GF-D8 (cell line): Measurements from ENCODE around the gene POLQ.
"Not testable (repeated sequence)": the region's sequence is repeated elsewhere in the genome, so short reads cannot be mapped to it uniquely, and the experiment has no call there.

Source experiments
- DNase-seq: peaks from one replicate; lab custom pipeline; 2025; lab: John Stamatoyannopoulos, UW

Gene POLQ

DNA sequence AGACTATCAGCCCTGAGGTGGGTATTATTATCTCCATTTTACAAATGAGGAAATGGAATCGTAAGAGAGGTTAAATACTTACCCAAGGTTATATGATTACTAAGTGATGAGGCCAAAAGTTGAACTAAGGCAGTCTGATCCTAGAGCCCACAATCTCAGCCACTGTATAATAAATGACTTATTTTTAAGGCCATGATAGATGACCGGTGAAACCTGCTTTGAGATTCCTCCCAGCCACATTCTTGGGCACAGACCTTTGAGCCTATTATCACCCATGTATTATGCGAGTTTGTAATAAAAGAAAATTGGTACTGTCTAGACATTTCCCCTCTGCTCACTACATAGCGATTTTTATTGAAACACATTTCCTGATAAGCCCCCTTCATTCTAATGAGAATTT, 37.4 kb downstream of the POLQ start:
- no peak for DNase-seq

DNA sequence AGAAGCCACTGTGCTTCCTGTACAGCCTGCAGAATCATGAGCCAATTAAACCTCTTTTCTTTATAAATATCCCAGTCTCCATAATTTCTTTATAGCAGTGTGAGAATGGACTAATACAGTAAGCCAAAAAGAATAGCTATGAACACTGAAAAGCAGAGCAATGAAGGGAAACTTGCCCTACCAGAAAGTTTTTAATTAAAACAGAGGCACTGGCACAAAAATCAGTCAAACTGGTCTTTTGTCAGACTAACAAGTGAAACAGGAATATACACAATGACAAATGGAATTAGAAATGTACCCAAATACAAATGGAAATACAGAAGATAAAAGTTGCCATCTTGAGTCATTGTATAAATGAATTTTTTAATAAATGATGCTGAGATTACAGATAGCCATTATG, 40.5 kb downstream of the POLQ start:
- no peak for DNase-seq

DNA sequence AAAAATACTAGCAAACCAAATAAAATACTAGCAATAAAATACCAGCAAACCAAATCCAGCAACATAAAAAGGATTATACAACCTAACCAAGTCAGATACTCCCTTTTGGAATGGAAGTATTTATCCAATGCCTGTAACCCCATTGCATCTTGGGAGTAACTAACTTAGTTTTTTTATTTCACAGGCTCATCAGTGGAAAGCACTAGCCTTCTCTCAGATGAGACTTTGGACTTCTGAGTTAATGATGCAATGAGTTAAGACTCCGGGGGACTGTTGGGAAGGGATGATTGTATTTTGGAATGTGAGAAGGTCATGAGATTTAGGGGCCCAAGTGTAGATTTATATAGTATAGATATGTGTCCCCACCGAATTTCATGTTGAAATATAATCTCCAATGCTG, 41.2 kb downstream of the POLQ start:
- no peak for DNase-seq

DNA sequence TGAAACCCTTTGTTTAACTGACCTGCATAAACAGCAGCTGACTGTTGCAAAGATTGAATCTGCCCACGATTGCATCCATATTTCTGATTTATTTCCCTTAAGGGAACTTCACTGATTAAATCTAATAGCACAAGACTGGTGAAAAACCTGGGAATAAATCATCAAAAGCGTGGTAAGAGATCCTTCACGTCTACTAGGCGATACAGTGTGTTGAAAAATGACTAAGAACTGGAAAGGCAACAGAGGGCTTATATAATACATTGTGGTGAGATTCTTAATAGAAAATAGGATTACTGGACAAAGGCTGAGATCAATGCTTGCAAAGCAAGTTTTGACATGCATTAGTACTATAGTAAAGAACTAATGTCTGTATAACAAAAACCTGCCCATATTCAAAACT, 49.0 kb downstream of the POLQ start:
- no peak for DNase-seq

DNA sequence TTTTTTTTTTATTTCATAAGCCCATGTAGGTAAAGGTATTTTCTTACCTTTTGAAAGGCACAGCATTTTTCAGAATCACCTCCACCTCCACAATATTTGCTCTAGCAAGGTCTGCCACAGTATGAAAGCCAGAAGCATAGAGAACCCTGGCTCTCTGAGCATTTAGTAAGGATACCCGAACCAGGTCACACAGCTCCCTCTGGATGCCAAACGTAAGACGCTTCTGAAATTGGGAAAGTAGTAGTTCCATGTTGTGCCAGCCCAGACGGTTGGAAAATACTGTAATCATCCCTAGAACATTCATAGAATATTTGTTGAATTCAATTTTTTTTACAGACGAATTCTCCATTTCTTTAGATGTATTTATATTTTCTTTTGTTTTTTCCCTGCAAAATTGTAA, 52.4 kb downstream of the POLQ start:
- DNase-seq = no peak

DNA sequence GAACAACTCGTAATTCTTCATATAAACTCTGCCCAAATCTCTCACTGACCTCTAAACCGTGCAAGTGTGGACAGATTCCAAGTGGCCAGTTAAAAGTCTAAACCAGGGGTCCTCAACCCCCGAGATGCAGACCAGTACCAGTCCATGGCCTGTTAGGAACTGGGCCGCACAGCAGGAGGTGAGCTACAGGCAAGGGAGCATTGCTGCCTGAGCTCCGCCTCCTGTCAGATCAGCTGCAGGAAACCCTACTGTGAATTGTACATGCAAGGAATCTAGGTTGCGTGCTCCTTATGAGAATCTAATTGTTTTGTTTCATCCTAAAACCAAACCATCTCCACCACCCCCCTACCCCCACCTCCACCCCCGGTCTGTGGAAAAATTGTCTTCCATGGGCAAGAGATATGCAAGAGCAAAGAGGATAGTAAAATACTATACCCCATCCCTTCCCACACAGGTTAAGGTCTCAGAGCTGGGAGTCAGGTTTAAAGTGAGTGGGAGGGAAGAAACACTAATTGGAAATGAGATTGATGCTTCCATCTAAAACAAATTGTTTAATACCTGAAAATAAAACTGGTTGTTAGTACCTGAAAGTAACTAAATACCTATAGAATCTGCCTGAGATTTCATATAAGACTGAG, 54.0 kb downstream of the POLQ start:
- no peak for DNase-seq

DNA sequence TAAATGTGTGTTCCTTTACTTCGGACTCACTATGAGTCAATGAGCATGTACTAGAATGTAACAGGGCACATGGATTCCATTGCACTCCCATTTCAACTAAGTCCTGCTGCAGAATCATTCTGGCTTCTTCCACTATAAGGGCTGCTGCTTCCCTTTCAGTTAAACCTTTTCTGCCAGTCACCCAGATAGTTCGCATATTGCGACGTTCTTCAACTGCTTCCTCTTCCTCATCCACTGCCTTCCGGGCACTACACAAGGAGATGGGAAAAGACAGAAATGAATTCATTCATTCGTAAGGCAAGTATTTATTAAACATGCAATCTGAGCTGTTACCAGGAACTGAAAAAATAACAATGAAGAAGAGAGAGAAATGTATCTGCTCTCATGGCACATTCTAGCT, 55.6 kb downstream of the POLQ start:
- DNase-seq = peak; percentile 19

DNA sequence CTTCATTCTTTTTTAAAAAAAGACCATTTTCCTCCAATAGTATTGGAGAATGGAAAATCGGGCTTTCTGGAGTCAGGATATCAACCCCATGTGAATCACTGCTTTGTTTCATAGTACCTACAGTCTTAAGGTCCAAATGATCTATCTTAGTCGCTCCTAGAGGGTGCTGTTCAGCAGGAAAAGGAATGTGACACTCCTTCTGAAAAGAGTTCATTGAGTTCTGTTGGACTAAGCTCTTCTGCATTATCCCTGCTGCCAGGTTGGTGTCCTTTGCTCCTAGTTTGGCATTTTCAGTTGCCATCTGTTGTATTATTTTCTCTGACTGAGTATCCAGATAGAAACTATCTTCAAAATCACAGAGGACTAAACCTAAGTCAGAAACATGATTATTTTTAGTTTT, 57.2 kb downstream of the POLQ start:
- no peak for DNase-seq

DNA sequence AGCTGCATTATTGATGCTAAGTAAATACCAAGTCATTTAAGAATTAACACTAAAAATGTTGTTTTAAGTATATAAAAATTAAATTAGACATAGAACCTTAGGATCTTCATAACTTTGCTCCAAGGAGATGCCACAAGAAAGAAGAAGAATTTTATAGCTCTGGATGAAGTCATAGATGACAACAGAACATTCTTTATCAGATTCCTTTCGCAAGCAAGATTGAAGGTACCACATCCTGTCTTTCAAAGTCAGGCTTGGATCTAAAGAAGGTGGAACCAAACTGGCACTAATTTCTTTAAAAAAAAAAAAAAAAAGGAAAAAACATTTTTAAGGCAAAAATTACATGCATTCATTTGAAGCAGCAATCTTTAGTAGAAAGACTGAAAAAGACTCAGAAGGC, 62.5 kb downstream of the POLQ start:
- DNase-seq = no peak

DNA sequence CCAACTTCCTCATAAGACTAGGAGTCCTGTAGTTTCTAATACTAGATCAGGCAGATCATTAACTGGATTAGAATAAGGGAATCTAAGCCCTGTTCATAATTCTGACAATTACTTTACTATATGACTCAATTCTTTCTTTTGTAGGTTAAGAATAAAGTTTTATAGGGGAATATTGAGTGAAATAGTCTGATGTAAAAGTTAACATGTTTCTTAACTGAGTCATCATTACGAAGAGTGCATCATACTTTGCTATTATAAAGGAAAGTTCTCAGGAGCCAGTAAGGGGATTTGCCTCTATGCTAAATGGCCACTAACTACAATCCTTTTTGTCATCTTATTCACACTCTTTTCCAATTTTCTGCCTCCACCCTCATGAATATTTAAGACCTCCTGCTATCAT, 63.1 kb downstream of the POLQ start:
- no peak for DNase-seq

DNA sequence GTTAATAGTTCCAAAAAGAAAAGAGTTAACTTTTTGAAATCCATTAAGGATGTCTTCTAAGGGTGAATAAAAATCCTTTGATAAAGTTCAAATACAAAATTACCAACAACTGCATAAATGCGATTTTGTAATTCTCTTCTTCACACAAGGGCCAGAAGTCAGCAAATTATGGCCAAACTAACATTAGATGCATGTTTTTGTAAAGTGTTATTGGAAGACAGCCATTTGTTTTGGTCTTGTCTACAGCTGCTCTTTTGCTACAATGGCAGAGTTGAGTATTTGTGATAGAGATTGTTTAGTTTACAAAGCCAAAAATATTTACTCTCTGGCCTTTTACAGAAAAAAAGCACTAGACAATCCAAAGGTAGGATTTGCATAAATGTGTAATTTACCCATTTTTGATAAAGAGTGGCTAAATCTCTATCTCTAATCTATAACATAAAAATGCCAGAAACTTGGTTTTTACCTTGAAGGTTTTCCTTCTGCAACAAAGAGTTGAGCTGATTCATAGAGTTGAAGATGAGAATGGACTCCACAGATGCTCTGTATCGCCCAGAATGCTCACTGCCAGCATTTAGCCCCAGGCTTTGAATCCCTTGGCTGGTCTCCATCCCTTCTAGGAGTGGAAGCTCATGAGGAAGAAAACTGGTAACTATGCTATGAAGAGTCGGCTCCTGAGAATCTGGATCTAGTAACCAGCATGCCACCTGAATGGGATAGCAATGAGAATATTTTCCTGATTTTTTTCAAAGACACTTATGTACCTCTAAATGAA, 64.5 kb downstream of the POLQ start:
- no peak for DNase-seq

DNA sequence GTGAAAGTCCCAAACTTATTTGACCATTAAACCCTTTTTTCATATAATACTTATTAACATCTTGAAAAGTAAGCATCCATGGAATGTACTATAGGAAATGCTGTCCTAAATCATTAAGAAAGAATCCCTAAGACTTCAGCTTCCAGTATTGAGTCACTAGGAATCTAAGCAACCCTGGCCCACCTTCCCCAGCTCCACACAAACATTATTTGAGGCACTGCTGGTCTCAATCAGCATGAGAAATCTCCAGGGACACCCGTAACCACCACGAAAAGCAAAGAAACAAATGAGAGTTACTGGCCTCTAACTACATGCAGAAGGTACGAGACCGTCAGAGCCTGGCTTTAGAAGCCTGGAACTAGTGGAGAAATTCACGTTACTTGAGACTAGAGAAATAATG, 68.2 kb downstream of the POLQ start:
- DNase-seq = no peak

DNA sequence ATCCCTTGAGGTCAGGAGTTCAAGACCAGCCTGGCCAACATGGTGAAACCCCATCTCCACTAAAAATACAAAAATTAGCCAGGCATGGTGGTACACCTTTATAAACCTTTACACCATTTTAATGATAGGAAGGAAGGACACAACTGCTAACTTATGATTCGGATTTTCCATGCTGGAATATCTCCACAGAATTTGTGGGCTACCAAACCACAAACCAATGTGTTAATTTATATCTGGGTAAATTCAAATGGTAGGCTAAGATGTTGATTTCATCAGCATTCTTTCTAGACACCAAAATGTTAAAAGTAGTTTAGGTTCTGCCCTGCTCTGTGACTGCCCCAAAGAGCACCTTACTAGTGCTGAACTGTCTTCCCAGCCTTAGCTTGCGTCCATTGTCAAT, 72.8 kb downstream of the POLQ start:
- DNase-seq = no peak

DNA sequence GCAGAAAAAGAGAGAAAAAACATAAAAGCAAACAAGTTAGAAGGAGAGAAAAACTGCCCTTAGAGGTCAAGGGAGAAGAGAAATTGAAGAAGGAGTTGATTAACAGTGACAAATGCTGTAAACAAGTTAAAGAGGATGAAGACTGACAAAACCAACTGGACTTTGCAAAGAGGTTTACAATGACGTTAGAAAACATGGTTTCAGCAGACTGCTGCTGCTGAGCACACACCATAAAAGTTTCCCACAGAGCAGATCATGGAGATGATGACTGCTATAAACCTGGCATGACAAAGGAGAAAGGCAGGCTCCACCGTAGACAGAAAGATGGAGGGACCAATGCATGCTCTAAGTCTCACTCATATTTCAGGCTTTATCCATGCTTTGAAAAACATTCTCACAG, 78.7 kb downstream of the POLQ start:
- no peak for DNase-seq

DNA sequence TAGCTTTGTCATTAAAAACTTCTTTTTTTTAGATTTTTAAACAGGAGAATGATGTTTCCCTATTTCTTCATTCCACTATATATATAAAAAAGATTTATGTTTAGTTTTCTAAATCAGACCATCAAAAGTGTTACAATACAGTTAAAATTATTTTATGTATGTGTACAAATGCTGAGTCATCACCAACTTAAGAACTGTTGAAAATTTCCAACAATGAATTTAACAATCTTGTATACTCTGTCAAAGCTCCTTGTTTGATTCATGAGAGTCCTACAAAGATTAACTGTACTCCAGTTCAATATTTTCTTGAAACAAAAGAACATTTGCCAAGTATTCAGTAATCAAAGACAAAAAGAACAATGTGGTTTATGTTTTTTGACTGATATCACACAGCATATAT, 82.0 kb downstream of the POLQ start:
- no peak for DNase-seq

DNA sequence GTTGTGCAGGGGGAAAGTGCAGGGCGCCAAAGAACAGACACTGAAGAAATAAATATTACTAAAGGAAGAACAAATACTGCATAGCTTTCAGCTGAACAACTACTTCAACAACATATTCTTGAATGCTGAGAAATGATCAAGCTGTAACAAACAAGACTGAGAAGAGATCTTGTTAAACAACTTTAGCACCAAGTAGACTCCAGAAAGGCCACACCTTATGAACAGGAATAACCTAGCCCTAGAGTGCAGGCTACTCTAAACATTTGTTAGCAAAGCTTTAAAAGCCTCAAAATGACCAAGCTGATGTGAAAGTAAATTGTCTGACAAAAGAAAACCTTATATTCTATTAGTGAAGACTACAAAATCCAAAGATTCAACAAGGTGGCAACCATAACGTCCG, 83.2 kb downstream of the POLQ start:
- DNase-seq = no peak

DNA sequence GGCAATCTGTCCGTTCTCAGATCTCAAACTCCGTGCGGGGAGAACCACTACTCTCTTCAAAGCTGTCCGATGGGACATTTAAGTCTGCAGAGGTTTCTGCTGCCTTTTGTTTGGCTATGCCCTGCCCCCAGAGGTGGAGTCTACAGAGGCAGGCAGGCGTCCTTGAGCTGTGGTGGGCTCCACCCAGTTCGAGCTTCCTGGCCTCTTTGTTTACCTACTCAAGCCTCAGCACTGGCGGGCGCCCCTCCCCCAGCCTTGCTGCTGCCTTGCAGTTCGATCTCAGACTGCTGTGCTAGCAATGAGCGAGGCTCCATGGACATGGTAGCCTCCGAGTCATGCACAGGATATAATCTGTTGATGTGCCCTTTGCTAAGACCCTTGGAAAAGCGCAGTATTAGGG, 94.0 kb downstream of the POLQ start:
- DNase-seq = not testable (repeated sequence)

DNA sequence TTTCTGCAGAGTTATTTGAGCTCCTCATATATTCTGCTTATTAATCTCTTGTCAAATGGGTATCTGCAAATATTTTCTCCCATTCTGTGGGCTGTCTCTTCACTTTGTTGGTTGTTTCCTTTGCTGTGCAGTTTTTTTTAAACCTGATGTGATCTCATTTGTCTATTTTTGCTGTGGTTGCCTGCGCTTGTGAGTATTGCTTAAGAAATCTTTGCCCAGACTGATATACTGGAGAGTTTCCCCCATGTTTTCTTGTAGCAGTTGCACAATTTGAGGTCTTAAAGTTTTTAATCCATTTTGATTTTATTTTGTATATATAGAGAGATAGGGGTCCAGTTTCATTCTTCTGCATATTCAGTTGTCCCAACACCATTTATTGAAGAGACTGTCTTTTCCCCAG, 102.3 kb downstream of the POLQ start:
- DNase-seq = no peak

DNA sequence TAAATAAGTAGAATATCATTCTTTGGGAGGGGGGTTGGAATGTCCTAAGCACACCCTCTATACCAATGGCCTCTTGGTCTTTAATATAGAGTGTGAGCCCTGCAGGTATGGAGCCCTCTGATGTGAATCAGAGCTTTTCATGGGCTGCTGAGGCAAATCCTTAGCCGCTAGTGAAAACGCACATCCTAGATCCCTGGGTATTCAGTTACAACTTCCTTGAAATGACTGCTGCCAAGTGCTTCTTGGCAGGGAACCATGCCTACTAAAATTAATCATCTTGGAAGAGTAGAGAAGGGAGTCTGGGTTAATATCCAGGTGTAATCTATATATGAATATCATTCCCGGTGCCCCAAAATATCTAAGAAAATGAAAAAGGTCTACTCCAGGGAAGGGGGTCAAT, 109.1 kb downstream of the POLQ start:
- no peak for DNase-seq

DNA sequence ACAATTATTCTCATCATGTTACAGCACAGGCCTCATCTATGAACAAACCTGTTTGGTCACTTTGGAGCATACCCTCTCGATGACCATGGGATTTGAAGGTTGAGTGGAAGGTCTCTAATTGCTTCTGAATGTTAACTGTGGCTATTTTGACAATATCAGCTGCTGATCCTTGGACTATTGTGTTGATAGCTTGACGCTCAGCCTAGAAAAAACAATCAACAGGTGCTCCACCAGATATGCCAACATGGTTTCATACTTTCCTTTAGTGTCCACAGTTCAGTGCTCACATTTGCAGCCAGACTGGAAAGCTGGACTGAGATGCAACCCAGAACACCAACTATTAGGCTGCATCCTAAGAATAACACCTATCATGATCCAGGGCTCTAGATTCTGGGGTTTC, 109.7 kb downstream of the POLQ start:
- no peak for DNase-seq

DNA sequence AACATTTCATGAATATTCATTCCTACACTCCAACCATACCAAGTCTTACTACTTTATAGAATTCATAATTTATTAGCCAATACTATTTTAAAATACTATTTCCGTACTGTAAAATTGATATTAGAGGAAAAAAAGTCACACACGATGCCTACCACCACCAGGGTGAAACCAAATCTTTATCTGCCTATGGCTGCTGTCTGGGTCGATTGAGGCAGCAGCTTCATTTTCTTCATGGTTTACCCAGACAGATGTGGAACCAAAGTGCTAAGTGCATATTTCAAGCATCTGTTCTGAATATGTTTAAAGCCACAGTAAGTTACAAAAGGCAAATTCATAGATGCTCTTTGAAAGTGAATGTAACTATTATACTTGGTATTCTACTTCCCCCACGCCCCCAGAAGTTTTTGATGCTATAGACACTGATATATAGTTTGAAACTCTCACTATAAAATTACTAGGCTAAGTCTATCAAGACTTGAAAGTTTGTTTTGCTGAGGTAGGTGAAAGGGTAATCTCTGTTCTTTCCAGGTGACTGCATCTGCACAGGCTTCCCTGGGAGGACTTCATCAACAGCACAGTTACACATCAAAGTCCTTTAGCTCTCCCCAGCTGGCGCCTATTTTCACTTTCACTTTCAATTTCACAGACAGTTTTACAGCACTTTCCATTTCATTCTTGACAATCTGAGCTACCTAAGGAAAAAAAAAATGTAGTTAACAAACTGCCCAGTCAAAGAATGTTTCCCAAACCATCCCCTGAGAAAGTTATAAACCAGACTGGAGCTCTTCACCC, 113.9 kb downstream of the POLQ start:
- DNase-seq = no peak

DNA sequence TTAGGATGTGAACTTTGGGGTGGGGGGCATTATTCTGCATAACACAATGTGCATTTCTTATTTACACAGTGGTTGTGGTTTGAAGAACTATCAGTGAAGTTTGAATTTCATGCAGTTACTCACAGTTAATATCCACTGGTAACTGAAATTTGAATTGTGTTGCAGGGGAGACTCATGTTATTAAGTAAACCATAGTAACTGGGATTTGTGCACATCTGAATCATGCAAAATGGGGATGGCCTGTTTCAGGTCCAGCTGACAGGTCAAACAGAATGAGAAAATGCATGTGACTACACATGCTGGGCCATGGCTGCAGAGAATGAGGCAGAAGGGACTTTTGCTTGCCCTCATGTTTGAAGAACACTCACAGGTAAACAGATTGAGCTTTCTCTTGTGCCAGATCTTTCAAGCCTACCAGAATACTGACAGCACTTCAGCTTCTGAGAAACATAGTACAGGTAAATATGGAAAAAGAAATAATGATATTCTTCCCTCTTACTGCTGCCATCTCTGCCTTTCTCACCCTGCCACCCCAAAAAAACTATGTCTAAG, 115.0 kb downstream of the POLQ start:
- no peak for DNase-seq

DNA sequence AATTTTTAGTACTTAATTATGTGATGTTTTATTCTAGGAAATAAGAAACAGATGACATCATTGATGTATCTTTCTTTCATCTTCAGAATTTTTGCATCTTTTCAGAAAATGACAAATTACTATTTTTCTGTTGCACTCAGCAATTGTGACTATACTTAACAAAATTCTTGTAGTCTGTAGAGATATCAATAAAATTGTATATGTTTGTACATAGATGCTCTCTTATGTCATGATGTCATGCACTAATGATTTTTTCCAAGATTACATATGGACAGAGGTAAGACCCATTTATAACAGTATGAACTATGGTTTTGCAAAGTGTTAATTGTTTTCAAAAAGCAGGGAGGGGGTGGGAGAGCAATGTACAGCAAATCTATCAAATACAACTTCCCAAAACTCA, 121.2 kb downstream of the POLQ start:
- DNase-seq = no peak
